Daoy (cell line): Measurements from ENCODE around the gene CACNG7. TPM values are rescaled to one million over a fixed set of nuclear protein-coding genes. Genes with fewer than 3 reads are reported as not detected.
"Not testable (repeated sequence)": the region's sequence is repeated elsewhere in the genome, so short reads cannot be mapped to it uniquely, and the experiment has no call there.

ENCODE experiments used
- DNase-seq: peaks from one replicate; pipeline ENCODE4 v3.0.0-alpha.2; 2015; ENCODE audit warnings: low read depth
- total RNA-seq: library from RNA; depleted of rRNA; stranded (reverse); fragments of >200 nt; shearing (Covaris generic); gene quantifications from 2 replicates; pipeline ENCODE4 v1.2.3, GENCODE V29; 2014

The CACNG7 gene
- total RNA-seq, 1 experiment from 2014 or later = 0.29 TPM

DNA sequence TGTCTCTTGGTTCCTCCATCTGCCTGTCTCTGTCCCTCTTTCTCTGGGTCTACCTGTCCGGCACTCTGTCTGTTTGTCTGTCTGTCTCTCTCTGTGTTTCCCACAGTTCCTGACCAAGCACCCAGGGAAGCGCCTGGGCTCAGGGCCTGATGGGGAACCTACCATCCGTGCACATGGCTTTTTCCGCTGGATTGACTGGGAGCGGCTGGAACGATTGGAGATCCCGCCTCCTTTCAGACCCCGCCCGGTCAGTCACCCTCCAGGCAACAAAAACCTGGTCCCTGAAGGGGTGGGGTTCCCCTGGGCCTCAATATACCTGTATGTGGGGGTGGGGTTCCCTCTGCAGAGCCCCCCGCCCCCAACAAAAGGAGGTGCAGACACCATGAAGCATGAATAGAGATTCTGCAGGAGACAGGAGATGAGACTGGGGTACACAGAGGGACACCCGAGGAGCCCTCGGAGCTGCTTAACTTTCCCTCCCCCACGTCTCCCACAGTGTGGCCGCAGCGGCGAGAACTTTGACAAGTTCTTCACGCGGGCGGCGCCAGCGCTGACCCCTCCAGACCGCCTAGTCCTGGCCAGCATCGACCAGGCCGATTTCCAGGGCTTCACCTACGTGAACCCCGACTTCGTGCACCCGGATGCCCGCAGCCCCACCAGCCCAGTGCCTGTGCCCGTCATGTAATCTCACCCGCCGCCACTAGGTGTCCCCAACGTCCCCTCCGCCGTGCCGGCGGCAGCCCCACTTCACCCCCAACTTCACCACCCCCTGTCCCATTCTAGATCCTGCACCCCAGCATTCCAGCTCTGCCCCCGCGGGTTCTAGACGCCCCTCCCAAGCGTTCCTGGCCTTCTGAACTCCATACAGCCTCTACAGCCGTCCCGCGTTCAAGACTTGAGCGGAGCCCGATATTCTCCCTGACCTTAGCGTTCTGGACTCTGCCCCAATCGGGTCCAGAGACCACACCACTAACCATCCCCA is 2.6 kb upstream of the CACNG7 start:
- peak; percentile 59 for DNase-seq

DNA sequence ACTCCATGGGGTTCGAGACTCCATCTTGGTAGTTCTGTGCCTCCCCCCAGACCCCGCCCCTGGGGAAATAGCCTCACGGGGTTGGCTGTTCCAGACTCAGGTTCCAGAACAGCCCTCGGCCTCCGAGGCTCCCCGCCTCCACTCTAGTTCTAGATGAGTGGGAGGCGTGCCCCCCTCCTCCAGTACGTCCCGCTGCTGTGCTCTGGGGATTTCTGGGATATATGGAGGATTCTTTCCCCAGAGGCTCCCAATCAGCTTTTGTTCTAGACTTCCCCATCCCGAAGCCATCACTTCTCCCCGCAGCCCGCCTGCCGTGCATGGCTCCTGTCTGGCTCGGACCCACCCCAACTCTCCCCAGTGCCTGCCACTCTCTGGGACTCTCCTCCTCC is 1.9 kb upstream of the CACNG7 start:
- peak; percentile 38 for DNase-seq

DNA sequence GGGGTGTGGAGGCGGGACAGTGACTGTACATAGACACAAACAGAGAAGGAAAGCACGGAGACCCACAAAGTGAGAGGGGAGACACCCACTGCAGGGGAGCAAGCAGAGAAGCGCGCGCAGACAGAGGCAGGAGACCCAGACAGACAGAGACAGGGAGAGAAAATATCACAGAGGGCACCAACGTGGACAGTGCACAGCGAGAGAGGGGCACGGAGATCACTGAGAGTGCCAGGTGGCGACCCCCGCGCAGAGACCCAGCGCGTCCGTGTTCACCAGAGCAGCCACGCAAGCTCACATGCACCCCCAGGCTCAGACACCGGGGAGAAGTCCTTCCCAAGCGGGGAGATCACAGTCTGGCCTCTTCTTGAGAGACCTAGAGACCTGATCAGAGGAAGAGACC is 1.4 kb upstream of the CACNG7 start:
- DNase-seq = no peak

DNA sequence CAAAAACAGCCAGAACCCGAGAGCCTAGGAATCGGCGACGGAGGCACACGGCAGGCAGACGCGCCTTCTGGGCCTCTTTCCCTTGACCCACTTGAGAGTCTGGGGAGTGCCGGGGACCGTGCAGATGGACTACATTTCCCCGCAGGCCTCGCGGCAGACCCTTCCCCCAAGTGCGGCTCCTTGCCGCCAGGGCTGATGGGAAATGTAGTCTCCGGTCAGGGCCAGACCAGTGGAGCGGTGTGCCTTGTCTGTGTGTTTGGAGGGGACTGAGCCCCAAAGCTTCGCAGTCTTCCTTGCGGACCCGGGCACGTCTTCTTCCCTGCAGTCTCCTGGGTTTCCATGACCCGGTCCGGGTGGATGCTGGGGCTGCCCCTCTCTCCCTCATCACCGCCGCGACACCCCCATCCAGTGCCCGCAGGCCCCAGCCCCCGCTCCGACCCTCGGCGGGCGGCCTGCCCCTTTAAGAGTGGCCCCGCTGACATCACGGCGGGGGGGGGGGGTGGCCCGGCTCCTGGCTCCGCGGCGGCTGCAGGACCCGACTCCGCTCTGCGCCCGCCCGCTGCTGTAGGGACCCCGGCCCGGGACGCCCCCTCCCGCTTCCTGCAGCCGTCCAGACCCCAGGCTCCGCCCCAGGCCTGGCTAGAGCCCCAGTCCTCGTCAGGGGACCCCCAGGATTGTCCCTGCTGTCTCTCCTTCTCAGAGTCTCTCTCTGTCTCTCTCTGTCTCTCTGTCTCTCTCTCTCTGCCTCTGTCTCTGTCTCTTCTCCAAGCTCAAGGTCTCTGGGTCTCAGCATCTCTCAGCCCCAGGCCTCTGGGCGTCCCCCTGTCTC is 758 bp upstream of the CACNG7 start:
- DNase-seq = peak; percentile 85

DNA sequence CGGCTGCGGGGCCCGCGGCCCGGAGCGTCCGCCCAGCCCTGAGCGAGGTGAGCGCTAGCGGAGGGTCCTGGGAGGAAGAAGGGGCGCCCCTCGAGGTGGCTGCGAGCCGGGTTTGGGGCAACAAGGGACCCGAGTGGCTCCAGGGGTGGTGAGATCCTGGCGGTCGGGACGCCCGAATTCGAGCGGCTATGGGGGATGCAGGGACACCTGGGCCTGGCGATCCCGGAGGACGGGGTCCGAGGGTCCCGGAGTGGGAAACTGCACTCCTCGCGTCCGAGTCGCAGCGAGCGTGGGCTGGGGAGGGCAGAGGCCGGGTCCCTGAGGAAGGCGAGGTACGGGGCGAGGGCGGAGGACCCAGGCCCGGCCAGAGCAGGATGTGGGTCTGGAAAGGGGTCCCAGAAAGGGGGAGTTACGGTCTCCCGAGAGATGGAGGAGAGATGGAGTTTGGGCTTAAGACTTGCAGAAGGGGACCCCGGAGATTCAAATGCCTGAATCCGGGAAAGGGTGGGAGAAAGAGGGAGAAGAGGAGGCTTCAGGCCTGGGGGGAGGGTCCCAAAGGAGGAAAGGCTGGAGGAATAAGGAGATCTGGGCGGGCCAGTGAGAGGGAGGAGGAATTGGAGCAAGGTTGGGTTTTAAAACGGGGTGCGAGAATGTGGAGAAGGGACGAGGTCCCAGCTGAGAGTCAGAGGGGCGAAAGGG is 542 bp downstream of the CACNG7 start:
- no peak for DNase-seq

DNA sequence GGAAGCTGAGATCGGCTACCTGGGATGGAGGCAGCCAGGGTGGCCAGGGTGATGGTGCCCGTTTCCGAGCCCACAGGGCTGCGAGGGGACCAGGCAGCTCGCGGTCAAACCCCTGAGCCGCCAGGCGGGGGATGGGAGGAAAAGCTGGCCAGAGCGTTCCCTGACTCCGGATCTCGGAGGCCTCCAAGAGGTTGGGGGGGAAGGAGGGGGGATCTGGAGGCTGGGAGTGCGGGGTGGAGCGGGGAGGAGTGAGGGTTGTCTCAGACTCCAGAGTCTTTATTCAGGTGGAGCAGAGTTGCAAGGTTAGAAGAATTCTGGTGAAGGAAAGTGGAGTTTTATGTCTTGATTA is 1.1 kb downstream of the CACNG7 start:
- no peak for DNase-seq

DNA sequence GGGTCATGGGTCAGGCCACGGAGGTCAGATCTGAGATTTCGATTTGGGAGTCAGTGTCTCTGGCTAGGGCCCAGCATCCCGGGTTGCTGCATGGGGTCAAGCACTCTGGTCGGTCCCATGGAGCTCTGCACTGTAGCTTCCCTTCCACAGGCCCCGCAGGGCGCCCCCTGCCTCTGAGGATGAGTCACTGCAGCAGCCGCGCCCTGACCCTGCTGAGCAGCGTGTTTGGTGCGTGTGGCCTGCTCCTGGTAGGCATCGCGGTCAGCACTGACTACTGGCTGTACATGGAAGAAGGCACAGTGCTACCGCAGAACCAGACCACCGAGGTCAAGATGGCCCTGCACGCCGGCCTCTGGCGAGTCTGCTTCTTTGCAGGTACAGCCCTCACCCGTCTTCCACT is 3.6 kb downstream of the CACNG7 start:
- DNase-seq = no peak

DNA sequence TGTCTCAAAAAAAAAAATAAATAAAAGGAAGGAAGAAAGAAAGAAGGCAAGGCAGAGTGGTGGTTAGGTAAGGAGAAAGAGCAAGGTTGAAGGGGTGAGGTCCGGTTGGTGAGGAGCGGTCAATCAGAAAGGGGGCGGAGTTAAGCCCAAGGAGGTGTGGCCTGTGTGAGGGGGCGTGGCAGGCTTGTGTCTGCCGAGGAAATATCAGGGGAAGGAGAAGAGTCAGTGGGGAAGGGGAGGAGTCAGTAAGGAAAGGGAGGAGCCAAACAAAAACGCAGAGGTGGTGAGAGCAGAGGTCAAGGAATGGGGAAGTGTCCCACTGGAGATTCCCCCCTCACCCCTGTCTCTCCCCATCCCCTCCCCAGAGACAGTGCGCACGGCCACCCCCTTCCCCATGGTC is 5.9 kb downstream of the CACNG7 start:
- peak; percentile 46 for DNase-seq

DNA sequence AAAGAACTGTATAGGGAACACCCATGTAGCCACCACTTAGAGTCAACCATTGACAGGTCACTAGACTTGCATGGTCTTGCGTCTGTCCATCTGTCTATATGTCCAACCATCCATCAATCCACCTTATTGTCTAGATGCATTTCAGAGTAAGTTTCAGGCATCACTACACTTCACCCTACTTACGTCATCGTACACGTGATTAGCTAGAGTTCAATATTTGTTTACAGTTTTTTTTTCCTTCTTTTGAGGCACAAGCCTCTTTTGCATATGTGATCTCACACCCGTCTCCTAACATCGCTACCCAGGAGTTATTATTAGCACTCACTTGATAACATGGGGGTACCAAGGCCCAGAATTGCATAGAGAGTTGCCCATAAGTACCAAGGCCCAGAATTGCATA is 6.9 kb downstream of the CACNG7 start:
- no peak for DNase-seq

DNA sequence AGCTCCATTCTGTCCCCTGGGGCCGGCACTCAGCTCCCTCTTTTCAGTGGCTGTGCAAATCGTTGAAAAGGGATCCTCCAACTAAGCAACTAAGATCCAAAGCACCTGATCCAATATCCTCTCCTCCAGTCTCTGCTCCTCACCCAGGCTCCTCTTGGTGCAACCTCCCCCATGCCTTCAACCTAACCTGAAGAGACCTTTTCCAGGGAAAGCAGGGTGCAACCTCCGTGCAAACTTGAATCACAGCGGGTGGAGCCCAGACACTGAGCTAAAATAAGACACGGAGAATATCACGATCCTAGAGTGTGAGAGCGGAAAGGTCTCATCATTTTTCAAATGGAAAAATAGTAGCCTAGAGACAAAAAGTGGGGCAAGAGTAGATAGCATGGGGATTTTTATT is 8.3 kb downstream of the CACNG7 start:
- no peak for DNase-seq

DNA sequence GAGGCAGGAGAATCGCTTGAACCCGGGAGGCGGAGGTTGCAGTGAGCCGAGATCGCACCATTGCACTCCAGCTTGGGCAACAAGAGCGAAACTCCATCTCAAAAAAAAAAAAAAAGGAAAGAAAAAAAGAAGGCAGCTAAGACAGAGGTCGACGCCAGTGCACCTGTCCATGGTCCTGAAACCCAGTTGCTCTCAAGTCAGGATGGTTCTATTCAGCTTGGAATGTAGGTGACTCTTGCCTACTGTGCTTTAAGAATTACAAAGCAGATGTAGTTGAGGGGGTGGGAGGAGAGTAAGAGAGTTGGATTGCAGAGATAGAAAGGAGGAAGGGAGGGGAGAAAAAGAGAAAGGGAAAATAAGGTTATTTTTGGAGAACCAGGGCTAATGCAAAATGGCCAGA is 18.7 kb downstream of the CACNG7 start:
- DNase-seq = peak; percentile 79

DNA sequence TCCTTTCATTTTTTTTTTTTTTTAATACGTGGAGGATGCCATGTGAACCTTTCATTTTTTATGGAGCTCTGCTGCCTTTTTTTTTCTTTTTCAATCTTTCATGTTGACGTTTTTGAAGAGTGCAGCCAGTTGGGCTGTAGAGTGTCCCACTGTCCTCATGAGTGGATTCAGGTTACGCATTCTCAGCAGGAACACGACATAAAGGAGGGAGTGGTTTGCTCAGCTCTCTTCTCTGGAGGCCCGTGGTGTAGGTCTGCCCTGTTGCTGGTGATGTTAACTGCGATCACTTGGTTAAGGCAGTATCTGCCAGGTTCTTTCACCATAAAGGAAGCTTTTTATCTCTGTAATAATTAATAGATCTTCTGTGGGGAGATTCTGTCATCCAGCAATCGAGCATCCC is 27.0 kb downstream of the CACNG7 start:
- DNase-seq = no peak

DNA sequence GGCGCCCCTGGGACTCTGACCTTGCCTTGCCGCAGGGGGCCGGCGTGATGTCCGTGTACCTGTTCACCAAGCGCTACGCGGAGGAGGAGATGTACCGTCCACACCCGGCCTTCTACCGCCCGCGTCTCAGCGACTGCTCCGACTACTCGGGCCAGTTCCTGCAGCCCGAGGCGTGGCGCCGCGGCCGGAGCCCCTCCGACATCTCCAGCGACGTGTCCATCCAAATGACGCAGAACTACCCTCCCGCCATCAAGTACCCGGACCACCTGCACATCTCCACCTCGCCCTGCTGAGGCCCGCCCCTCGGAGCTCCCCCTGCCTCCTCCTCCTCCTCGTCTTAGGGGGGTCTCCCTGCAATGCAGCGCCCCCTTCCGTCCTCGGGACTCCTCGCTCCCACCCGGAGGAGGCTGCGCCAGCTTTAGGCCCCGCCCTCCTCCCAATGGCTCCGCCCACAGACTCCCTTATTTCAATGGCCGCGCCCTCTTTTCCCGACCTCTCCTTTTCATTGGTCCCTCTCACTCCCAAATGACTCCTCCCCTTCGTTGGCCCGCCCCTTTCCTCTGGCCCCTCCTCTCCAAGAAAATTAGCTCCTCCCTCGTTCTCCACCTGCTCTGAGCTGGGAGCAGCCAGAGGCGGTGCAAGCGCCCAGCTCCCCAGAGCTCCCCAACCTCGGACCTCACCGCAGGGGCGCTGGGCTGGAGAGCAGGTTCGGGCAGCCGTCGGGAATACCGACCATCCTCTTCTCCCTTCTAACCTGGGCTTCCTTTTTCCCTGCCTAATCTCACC is 33.1 kb downstream of the CACNG7 start:
- peak; percentile 67 for DNase-seq

DNA sequence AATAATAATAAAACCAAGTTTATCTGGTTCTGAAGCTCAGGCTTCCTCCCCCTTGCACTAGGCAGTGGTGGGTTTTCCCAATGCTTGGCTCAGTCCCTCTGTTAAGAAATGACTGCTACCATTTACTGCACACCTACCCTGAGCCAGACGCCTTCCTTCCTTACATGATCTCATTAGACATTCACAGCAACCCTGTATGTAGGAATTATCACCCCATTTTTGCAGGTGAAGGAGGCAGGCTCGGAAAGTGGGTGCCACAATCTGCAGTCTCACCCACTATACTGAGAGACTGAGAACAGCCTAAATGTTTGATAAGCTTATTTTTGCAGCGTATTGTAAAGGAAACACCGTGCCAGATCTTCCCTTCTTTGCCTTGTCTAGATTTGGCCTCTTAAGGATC is 35.3 kb downstream of the CACNG7 start:
- no peak for DNase-seq

DNA sequence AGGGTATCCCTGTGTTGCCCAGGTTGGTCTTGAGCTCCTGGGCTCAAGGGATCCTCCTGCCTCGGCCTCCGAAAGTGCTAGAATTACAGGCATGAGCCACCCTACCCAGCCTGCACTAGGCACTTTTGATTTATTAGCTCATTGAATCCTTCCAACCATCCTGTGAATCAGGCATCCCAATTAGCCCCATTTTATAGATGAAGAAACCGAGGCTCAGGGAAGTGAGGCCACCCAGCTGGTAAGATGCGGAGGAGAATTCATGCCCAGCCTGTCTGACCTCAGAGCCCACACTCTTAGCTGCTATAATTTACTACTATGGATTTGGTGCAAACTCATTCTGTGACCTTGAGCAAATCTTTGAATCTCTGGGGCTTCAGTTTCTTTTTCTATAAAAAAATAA is 35.9 kb downstream of the CACNG7 start:
- DNase-seq = no peak

DNA sequence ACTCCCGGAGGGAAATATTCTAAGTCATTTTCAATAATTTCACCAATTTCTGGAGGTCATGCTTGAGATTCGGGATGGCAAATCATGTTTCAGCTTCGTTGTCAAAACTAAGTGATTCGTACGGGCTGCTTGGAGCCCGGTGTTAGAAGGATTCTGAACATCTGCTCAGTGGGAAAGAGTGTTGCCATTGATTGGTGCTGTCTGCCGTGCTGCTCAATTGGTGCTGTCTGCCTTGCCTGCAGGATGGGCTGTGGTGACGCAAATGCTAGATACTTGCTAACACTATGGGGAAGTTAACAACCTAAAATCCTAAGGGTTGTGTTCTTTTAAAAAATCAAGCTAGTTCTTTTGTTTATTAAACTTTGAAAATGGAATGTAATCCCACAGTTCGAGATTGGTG is 36.4 kb downstream of the CACNG7 start:
- DNase-seq = peak; percentile 69

DNA sequence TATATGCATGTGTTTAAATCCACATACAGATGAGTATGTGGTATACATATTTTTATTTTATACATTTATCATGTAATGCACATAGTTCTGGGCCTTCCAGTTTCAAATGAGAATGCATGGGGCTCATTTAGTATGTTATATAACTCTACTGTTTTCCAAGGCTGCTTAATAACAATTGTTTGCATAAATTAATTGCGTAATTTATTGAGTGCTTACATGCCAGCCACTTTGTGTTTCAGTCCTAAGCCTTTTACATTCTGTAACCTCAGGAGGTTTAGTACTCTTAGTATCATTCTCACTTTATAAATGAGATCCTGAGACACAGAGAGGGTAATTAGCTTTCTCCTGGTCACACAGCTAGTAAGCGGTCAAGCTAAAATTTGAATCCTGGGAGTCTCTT is 36.9 kb downstream of the CACNG7 start:
- no peak for DNase-seq

DNA sequence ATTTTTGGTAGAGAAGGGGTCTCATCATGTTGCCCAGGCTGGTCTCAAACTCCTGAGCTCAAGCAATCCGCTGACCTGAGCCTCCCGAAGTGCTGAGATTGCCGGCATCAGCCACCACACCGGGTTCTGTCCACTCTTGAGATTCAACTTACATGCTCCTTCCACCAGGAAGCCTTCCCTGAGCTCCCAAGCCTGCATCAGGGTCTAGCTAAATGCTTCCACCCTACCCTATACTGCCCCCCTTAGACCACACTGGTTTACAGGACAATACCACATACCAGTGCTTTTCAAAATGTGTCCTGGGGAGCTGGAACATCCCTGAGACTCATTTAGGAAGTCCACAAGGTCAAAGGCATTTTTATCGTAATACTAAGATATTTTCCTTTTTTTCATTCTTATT is 38.5 kb downstream of the CACNG7 start:
- peak; percentile 35 for DNase-seq

DNA sequence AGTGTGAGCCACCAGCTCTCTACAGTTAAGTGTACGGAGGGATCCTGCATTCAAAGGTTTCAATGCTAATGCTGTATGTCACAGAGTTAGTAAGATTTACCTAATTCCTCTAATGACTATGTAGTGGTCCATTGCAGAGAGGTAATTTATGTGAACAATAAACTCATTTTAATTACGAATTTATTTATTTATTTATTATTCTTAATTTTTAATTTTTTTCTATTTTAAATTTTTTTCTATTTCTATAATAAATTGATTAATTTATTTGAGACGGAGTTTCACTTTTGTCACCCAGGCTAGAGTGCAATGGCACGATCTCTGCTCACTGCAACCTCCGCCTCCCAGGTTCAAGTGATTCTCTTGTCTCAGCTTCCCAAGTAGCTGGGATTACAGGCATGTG is 39.5 kb downstream of the CACNG7 start:
- DNase-seq = not testable (repeated sequence)

DNA sequence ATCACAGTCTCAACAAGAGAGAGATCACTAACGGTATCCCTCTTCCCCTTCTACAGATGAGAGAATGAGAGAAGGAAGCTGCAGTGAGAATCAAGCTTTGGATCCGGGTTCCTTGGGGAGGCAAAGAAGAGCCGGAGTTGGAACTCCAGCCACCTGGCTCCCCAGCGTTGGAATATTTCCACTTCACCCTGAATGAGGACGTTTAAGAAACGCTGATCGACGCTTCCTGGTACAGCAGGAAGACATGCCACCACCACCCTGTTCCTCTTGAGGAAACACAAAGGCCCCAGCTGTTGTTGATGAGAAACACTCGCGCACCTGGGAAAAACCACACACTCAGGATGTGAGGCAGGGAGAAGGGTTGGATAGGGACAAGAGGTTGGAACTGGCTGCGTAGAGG is 42.4 kb downstream of the CACNG7 start:
- no peak for DNase-seq

DNA sequence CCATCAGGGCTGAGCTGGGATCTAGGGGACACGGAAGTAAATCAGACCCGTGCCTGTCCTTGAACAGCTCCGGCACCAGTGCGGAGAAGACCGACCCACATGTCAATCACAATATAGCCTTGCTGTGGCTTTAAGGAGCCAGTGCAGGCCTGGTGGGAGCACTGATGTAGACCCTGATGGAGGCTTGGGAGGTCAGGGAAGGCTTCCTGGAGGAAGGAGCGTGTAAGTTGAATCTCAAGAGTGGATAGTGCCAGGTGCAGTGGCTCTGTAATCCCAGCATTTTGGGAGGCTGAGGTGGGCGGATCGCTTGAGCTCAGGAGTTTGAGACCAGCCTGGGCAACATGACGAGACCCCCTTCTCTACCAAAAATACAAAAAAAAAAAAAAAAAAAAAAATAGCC is 42.9 kb downstream of the CACNG7 start:
- no peak for DNase-seq

DNA sequence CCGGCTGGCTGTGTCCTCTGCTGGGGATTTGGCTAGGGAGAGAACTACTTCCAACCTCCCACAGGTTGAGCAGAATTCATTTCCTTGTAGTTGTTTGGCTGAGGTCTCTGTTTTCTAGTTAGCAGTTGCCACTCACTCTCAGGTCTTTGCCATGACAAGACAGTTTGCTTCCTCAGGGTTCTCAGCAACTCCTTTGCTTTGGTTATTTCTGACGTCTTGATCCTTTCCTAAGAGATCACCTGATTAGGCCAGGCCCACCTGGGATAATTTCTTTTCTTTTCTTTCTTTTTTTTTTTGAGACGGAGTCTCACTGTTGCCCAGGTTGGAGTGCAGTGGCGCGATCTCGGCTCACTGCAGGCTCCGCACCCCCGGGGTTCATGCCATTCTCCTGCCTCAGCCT is 44.3 kb downstream of the CACNG7 start:
- DNase-seq = no peak
